Lower leg skin (tissue), 3 donors: ENCODE measurements around the gene LILRB5.

ENCODE experiments used
- POLR2A ChIP-seq, 2 donors: fragments of 450-650 bp; IDR thresholded peaks; one replicate each; pipeline ENCODE4 v1.6.1; 2016 to 2017; ENCODE audit warnings: antibody characterized with exemption in 2 of 2, mild to moderate bottlenecking in 1 of 2, moderate library complexity in 1 of 2
- TF ChIP-seq, protein P1 (sequence below), 3 donors: fragments of 450-650 bp; IDR thresholded peaks; one replicate each; pipeline ENCODE4 v1.5.1; 2016; ENCODE audit warnings: antibody characterized with exemption in 3 of 3, mild to moderate bottlenecking in 3 of 3, moderate library complexity in 2 of 3

DNA sequence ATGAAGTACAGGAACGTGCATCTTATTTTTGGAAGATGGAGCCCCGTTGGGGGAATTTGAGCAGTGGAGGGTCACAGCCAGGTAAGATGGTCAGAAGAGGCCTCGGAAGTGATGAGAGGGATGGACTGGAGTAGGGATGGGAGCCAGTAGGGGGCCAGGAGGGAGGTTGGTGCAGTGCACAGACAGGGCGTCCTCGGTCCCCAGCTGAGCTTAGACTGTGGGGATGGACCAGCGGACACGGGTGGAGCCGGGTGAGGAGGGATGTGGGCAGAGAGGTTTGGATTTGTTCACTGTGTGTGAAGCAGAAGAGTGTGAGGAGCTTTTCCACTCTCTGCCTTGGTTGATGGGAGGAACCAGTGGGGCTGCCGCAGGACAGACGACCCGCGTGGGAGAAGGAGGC, 45.8 kb downstream of the LILRB5 start:
- TF ChIP-seq, protein P1, sequence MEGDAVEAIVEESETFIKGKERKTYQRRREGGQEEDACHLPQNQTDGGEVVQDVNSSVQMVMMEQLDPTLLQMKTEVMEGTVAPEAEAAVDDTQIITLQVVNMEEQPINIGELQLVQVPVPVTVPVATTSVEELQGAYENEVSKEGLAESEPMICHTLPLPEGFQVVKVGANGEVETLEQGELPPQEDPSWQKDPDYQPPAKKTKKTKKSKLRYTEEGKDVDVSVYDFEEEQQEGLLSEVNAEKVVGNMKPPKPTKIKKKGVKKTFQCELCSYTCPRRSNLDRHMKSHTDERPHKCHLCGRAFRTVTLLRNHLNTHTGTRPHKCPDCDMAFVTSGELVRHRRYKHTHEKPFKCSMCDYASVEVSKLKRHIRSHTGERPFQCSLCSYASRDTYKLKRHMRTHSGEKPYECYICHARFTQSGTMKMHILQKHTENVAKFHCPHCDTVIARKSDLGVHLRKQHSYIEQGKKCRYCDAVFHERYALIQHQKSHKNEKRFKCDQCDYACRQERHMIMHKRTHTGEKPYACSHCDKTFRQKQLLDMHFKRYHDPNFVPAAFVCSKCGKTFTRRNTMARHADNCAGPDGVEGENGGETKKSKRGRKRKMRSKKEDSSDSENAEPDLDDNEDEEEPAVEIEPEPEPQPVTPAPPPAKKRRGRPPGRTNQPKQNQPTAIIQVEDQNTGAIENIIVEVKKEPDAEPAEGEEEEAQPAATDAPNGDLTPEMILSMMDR (IDR thresholded peaks at IDR 0.05) = no peak
- no peak for TF ChIP-seq POLR2A (IDR thresholded peaks at IDR 0.05)
